Pericardium fibroblast (primary cell): ENCODE results near the gene MYG1. TPM values are rescaled to one million over a fixed set of nuclear protein-coding genes. Genes with fewer than 3 reads are reported as not detected.

Source experiments
- total RNA-seq: library from RNA; depleted of rRNA; stranded (reverse); fragments of >200 nt; gene quantifications from 2 replicates; pipeline ENCODE4 v1.2.3, GENCODE V29; 2015

The MYG1 gene
- 43.3 and 64.9 TPM in 2 replicates for total RNA-seq

GRCh38 chr12:53299454-53300180 is at the start of gene MYG1:
Gene MYG1 (plus strand): TSS chr12:53299695. CDS start chr12:53299738, 43 bp downstream.

GRCh38 chr12:53267999-53268629 is 31.4 kb upstream of the MYG1 start, which contains the start of gene ESPL1:
Gene ESPL1 (plus strand): TSS chr12:53268299. CDS start chr12:53268767, 468 bp downstream.

GRCh38 chr12:53295070-53295890 is 4.2 kb upstream of the MYG1 start, which contains the start of gene PFDN5:
Gene PFDN5 (plus strand): TSS chr12:53295542. CDS start chr12:53295568, 26 bp downstream.

GRCh38 chr12:53336181-53336681 is 36.7 kb downstream of the MYG1 start, which contains the start of gene SP7:
Gene SP7 (minus strand): TSS chr12:53336354. CDS start chr12:53335646, 708 bp downstream.

Other genes starting within 250 kb of the MYG1 start
- gene TNS2, start 249.6 kb upstream of the MYG1 start, total RNA-seq = 95.6 and 138 TPM in 2 replicates
- 12.2 and 17.6 TPM in 2 replicates for gene SPRYD3, start 220.3 kb upstream of the MYG1 start, total RNA-seq
- gene IGFBP6, start 202.0 kb upstream of the MYG1 start, total RNA-seq = 779 and 1,045 TPM in 2 replicates
- 0.12 TPM in 1 of 2 replicates, not detected in the other for gene SOAT2, start 196.2 kb upstream of the MYG1 start, total RNA-seq
- 3.7 and 9.4 TPM in 2 replicates for gene ZNF740, start 119.0 kb upstream of the MYG1 start, total RNA-seq
- 8.5 and 10.6 TPM in 2 replicates for gene CSAD, start 118.8 kb upstream of the MYG1 start, total RNA-seq
- gene ITGB7, start 92.4 kb upstream of the MYG1 start, total RNA-seq = 0.17 TPM in 1 of 2 replicates, not detected in the other
- 20.2 and 57.0 TPM in 2 replicates for gene RARG, start 67.5 kb upstream of the MYG1 start, total RNA-seq
- 0.12 and 1.8 TPM in 2 replicates for gene ESPL1, start 31.4 kb upstream of the MYG1 start, total RNA-seq
- gene PFDN5, start 4.2 kb upstream of the MYG1 start, total RNA-seq = 559 and 576 TPM in 2 replicates
- 40.7 and 41.6 TPM in 2 replicates for gene AAAS, start 21.9 kb downstream of the MYG1 start, total RNA-seq
- gene SP7, start 36.7 kb downstream of the MYG1 start, total RNA-seq = not detected in 2 replicates
- 23.9 and 33.4 TPM in 2 replicates for gene SP1, start 80.5 kb downstream of the MYG1 start, total RNA-seq
- gene AMHR2, start 124.2 kb downstream of the MYG1 start, total RNA-seq = 0.09 and 0.23 TPM in 2 replicates
- 72.2 and 91.3 TPM in 2 replicates for gene PRR13, start 142.0 kb downstream of the MYG1 start, total RNA-seq
- gene PCBP2, start 152.4 kb downstream of the MYG1 start, total RNA-seq = 165 and 336 TPM in 2 replicates
- 39.1 and 46.5 TPM in 2 replicates for gene MAP3K12, start 199.8 kb downstream of the MYG1 start, total RNA-seq
- gene TARBP2, start 201.6 kb downstream of the MYG1 start, total RNA-seq = 40.6 and 40.9 TPM in 2 replicates
- not detected in 2 replicates for gene NPFF, start 207.8 kb downstream of the MYG1 start, total RNA-seq